Measurements from ENCODE around the gene TOMT.

GRCh38 chr11:72078477-72078876 lies 27.2 kb upstream of the TOMT start:
- no peak for TF ChIP-seq ESRRA (IDR thresholded peaks at IDR 0.05; ENCODE audit: borderline replicate concordance, low read length)
- TF ChIP-seq CTCF (IDR thresholded peaks at IDR 0.05): no peak
- TF ChIP-seq JUN (IDR thresholded peaks at IDR 0.05): no peak
- no peak for TF ChIP-seq POLR2A (IDR thresholded peaks at IDR 0.05; ENCODE audit: low read length)
- no peak for TF ChIP-seq TFCP2L1 (CRISPR knock-in tag; IDR thresholded peaks at IDR 0.05)
- TF ChIP-seq MYC (IDR thresholded peaks at IDR 0.05; ENCODE audit: borderline replicate concordance, low read length): no peak
- TF ChIP-seq RAD21 (conservative IDR thresholded peaks at IDR 0.05 in 1 of 2, IDR thresholded peaks at IDR 0.05 in 1 of 2): no peak
- no peak for TF ChIP-seq USF2 (IDR thresholded peaks at IDR 0.05)
- TF ChIP-seq SREBF2 (IDR thresholded peaks at IDR 0.05): no peak
- no peak for TF ChIP-seq POLR2AphosphoS2 (conservative IDR thresholded peaks at IDR 0.05; ENCODE audit: low read length)
